Hematopoietic multipotent progenitor cell (in vitro differentiated cells): ENCODE measurements around the gene CYP39A1. TPM values are rescaled to one million over a fixed set of nuclear protein-coding genes. Genes with fewer than 3 reads are reported as not detected.
"Not testable (repeated sequence)": the region's sequence is repeated elsewhere in the genome, so short reads cannot be mapped to it uniquely, and the experiment has no call there.

Source experiments
- DNase-seq, 3 donors: peaks; one replicate each; pipeline ENCODE4 v3.0.0-alpha.2; 2011 to 2015; ENCODE audit warnings: low read depth in 2 of 3, low spot score in 2 of 3
- total RNA-seq: library from RNA; depleted of rRNA; stranded (reverse); fragments of >200 nt; gene quantifications from one replicate; pipeline ENCODE4 v1.2.3, GENCODE V29; 2012

Gene CYP39A1
- total RNA-seq, 1 donor, result under 0.01 TPM

- DNase-seq, result no peak
These were observed 802 bp downstream of the CYP39A1 start for GRCh38 chr6:46651816-46652215.

GRCh38 chr6:46651006-46651405 is 1.6 kb downstream of the CYP39A1 start:
- no peak for DNase-seq

- DNase-seq, result no peak
These were observed 3.6 kb downstream of the CYP39A1 start for GRCh38 chr6:46648869-46649492.

GRCh38 chr6:46648108-46648507 is 4.5 kb downstream of the CYP39A1 start:
- DNase-seq, result not testable (repeated sequence)

GRCh38 chr6:46645265-46645664 is 7.4 kb downstream of the CYP39A1 start:
- DNase-seq, result no peak

- DNase-seq, result no peak
These were observed 9.5 kb downstream of the CYP39A1 start for GRCh38 chr6:46642928-46643751.

GRCh38 chr6:46638650-46639049 is 14.0 kb downstream of the CYP39A1 start:
- no peak for DNase-seq

- DNase-seq, result no peak
These were observed 14.7 kb downstream of the CYP39A1 start for GRCh38 chr6:46637933-46638332.

GRCh38 chr6:46637145-46637544 is 15.5 kb downstream of the CYP39A1 start:
- no peak for DNase-seq

GRCh38 chr6:46635462-46635861 is 17.2 kb downstream of the CYP39A1 start:
- no peak for DNase-seq

GRCh38 chr6:46632053-46632452 is 20.6 kb downstream of the CYP39A1 start:
- DNase-seq, result no peak

- no peak for DNase-seq
These were observed 22.9 kb downstream of the CYP39A1 start for GRCh38 chr6:46629691-46630090.

- DNase-seq, result no peak
These were observed 23.6 kb downstream of the CYP39A1 start for GRCh38 chr6:46628976-46629375.

- DNase-seq, result no peak
These were observed 24.1 kb downstream of the CYP39A1 start for GRCh38 chr6:46628498-46628897.

GRCh38 chr6:46626976-46627375 is 25.6 kb downstream of the CYP39A1 start:
- no peak for DNase-seq

GRCh38 chr6:46626228-46626909 is 26.2 kb downstream of the CYP39A1 start:
- peak in 2 of 3 donors; percentile 10 to 59 for DNase-seq

- no peak for DNase-seq
These were observed 33.9 kb downstream of the CYP39A1 start for GRCh38 chr6:46618726-46619125.

- DNase-seq, result no peak
These were observed 40.0 kb downstream of the CYP39A1 start for GRCh38 chr6:46612645-46613044.

GRCh38 chr6:46610862-46611553 is 41.6 kb downstream of the CYP39A1 start:
- no peak for DNase-seq

- DNase-seq, result no peak
These were observed 46.3 kb downstream of the CYP39A1 start for GRCh38 chr6:46606338-46606737.
